ENCODE measurements around the gene RFC2.

GRCh38 chr7:74242122-74242443, 12.1 kb downstream of the RFC2 start:
- TF ChIP-seq POLR2A (IDR thresholded peaks at IDR 0.05) (no peak), CTCF (IDR thresholded peaks at IDR 0.05) (no peak), POLR2AphosphoS5 (IDR thresholded peaks at IDR 0.05; ENCODE audit: insufficient read depth in 1 of 2, low read depth in 1 of 2) (no peak)

Data from vagina (tissue), 2 donors.